ENCODE data around the gene PKHD1. TPM values are rescaled to one million over a fixed set of nuclear protein-coding genes. Genes with fewer than 3 reads are reported as not detected.

Gene PKHD1
- total RNA-seq, 1 donor from 2014 or later, result not detected

DNA sequence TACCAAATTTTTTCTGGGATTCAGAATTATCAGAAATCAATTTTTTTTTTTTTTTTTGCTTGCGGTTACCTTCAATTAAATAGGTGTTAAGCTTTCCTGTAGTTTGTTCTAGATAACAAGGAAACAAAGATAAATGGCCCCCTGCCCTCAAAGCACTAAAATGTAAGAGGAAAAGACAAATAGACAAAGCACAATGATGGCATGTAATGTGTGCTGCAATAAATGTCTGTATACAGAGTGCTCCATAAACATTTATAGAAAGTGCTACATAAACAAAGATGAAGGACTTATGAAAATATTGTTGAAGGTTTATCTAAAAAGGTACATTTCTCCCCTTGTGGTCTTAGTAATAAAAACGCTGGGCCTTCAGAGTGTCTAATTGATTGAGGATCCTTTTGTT, 384.6 kb downstream of the PKHD1 start:
- Mint-ChIP-seq H3K9me3 (no peaks in the 10 kb centered on the region), H3K27ac (no peak overlapping the region), H3K27me3 (ENCODE audit: low read depth) (no peaks in the 10 kb centered on the region), H3K36me3 (ENCODE audit: low read depth) (no peaks in the 10 kb centered on the region), H3K4me3 (ENCODE audit: low read depth) (no peak overlapping the region), H3K4me1 (ENCODE audit: low read depth) (no peaks in the 10 kb centered on the region)
- intact Hi-C loops (cut with micrococcal nuclease), result no loop called here
- no peak for DNase-seq (ENCODE audit: low spot score)

- no peaks in the 10 kb centered on the region for H3K9me3 Mint-ChIP-seq
- no peaks in the 10 kb centered on the region for H3K36me3 Mint-ChIP-seq (ENCODE audit: low read depth)
- H3K4me3 Mint-ChIP-seq (ENCODE audit: low read depth), result no peak overlapping the region
Measured at GRCh38 chr6:51684603-51685002, 402.8 kb downstream of the PKHD1 start.

GRCh38 chr6:51684038-51684437, 403.4 kb downstream of the PKHD1 start:
- Mint-ChIP-seq H3K36me3 (ENCODE audit: low read depth) (no peaks in the 10 kb centered on the region), H3K27ac (no peak overlapping the region), H3K9me3 (no peaks in the 10 kb centered on the region), H3K4me1 (ENCODE audit: low read depth) (no peaks in the 10 kb centered on the region), H3K27me3 (ENCODE audit: low read depth) (no peaks in the 10 kb centered on the region), H3K4me3 (ENCODE audit: low read depth) (no peak overlapping the region)
- intact Hi-C loops (cut with micrococcal nuclease), result no loop called here
- DNase-seq (ENCODE audit: low spot score), result no peak

More at GRCh38 chr6:51684603-51685002, 402.8 kb downstream of the PKHD1 start:
- Mint-ChIP-seq H3K27me3 (ENCODE audit: low read depth) (no peaks in the 10 kb centered on the region), H3K4me1 (ENCODE audit: low read depth) (no peaks in the 10 kb centered on the region), H3K27ac (no peak overlapping the region)
- intact Hi-C loops (cut with micrococcal nuclease), result no loop called here
- no peak for DNase-seq (ENCODE audit: low spot score)

- Mint-ChIP-seq H3K27me3 (ENCODE audit: low read depth) (no peaks in the 10 kb centered on the region), H3K36me3 (ENCODE audit: low read depth) (no peaks in the 10 kb centered on the region), H3K4me3 (ENCODE audit: low read depth) (no peak overlapping the region), H3K27ac (no peak overlapping the region), H3K9me3 (no peaks in the 10 kb centered on the region), H3K4me1 (ENCODE audit: low read depth) (no peaks in the 10 kb centered on the region)
- intact Hi-C loops (cut with micrococcal nuclease), result no loop called here
- DNase-seq (ENCODE audit: low spot score), result no peak
Measured at GRCh38 chr6:51678905-51679620, 408.4 kb downstream of the PKHD1 start.

DNA sequence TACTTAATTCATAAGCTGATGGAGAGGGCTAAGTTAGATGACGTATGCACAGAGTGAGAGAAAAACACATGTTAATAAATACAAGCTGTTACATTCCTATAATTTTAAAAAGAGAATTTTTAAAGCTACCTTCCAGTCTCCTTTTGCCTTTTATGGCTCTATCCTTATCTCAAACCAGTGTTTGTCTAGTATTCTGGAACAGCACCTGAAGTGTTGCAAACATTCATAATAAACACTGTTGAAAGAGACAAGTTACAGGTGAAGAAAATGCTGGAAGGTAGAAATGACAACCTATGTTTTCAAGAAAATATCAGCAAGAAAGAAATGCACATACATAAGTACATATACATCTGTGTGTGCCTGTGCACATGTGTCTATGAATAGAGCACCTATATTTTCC, 409.1 kb downstream of the PKHD1 start:
- H3K4me3 Mint-ChIP-seq (ENCODE audit: low read depth), result no peak overlapping the region
- DNase-seq (ENCODE audit: low spot score), result no peak
- H3K36me3 Mint-ChIP-seq (ENCODE audit: low read depth), result no peaks in the 10 kb centered on the region
- no peaks in the 10 kb centered on the region for H3K27me3 Mint-ChIP-seq (ENCODE audit: low read depth)
- H3K27ac Mint-ChIP-seq, result no peak overlapping the region
- H3K4me1 Mint-ChIP-seq (ENCODE audit: low read depth), result no peaks in the 10 kb centered on the region
- intact Hi-C loops (cut with micrococcal nuclease), result no loop called here
- no peaks in the 10 kb centered on the region for H3K9me3 Mint-ChIP-seq

DNA sequence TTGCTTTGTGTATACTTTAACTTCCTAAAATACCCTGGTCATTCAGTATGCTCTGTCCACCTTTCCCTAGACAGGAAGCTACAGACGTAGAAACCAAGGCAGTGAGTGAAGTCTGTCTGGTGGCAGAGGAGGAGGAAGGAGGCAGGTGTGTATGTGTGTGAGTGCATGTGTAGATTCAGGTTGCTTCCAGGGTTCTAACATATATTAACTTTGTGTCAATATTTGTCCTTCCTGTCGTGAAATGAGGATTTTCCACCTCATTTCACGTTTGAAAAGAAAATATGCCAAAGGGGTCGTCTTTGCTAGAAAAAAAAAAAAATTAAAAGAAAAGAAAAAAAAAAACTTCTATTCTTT, 411.5 kb downstream of the PKHD1 start:
- intact Hi-C loops (cut with micrococcal nuclease), result no loop called here
- Mint-ChIP-seq H3K9me3 (peaks cover 11% of the 10 kb centered on the region), H3K27me3 (ENCODE audit: low read depth) (no peaks in the 10 kb centered on the region), H3K27ac (no peak overlapping the region), H3K36me3 (ENCODE audit: low read depth) (no peaks in the 10 kb centered on the region), H3K4me3 (ENCODE audit: low read depth) (no peak overlapping the region), H3K4me1 (ENCODE audit: low read depth) (no peaks in the 10 kb centered on the region)
- DNase-seq (ENCODE audit: low spot score), result no peak

DNA sequence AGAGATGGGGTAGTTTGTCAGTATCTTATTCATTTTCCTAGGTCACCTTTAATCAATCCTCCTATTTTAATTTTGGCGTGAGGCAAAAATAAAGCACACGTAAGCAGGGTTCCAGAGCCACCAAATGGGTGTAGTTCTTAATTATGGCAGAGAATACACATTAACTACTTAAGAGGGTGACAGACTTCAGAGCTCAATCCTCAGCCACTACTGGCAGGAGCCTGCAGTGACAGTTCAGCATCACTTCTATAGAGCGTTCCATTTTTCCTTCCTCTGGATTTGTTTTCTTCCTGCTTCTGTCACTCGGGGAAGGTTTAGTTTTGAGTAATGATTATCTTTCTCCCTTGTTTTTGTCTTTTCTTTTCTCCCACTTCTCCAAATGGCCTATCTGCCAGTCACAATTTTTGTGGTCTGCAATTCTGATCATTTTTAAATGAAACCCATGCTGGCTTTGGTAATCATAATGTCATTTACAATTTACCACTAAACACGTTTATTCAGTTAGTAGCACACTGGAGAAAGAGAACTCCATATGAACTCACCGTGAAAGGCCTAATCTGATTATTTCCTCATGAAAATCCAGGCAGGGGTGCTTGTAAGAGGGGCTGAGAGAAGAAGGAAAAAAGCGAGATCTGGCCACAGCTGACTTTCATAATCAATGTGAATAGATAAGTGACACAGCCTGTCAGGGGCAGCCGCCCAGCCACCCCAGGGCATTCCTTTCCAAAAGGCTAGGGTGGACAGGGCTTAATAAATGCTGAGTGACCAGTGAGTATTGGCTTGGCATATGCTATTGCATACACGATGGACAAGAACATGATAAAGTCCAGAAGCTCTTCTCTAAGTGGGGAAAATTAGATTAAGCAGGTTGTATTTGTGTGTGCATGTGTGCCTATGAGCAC, 412.1 kb downstream of the PKHD1 start:
- no peaks in the 10 kb centered on the region for H3K27me3 Mint-ChIP-seq (ENCODE audit: low read depth)
- H3K4me3 Mint-ChIP-seq (ENCODE audit: low read depth), result no peak overlapping the region
- no peaks in the 10 kb centered on the region for H3K4me1 Mint-ChIP-seq (ENCODE audit: low read depth)
- no peak for DNase-seq (ENCODE audit: low spot score)
- intact Hi-C loops (cut with micrococcal nuclease), result no loop called here
- no peaks in the 10 kb centered on the region for H3K36me3 Mint-ChIP-seq (ENCODE audit: low read depth)
- peaks cover 11% of the 10 kb centered on the region for H3K9me3 Mint-ChIP-seq
- no peak overlapping the region for H3K27ac Mint-ChIP-seq

DNA sequence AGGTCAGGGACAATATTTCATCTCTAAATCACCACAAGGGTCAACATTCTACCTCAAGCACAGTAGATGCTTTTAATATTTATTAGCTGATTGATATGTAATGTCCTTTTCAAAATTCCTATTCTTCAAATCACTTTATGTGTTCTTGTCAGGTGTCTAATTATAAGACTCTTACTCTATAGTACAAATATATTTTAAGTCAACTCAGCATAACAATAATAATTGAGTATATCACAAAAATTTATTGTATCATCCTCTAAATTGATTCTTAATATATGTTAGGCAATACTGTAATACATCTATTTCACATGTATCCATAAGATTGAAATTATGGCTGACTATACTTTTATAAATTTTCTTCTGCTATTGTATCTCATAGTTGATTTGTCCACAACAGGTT, 423.9 kb downstream of the PKHD1 start:
- Mint-ChIP-seq H3K27ac (no peak overlapping the region), H3K4me3 (ENCODE audit: low read depth) (no peak overlapping the region), H3K4me1 (ENCODE audit: low read depth) (no peaks in the 10 kb centered on the region), H3K36me3 (ENCODE audit: low read depth) (no peaks in the 10 kb centered on the region), H3K9me3 (no peaks in the 10 kb centered on the region), H3K27me3 (ENCODE audit: low read depth) (no peaks in the 10 kb centered on the region)
- DNase-seq (ENCODE audit: low spot score), result no peak
- intact Hi-C loops (cut with micrococcal nuclease), result no loop called here

DNA sequence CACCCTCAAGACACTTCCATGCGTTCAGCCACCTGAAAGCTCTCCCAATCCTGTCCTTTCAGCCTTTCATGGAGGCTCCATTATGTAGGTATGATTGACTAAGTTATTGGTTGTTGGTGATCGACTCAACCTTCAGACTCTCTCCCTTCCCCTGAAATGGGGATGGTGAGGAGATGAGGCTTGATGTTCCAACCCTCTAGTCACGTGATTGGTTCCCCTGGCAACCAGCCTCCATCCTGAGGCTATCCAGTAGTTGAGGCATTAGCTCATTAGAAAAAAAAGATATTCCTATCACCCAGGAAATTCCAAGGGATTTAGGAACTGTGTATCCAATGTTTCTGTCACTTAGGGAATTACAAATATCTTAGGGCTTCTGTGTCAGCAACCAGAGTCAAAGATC, 426.6 kb downstream of the PKHD1 start:
- Mint-ChIP-seq H3K9me3 (no peaks in the 10 kb centered on the region), H3K4me3 (ENCODE audit: low read depth) (no peak overlapping the region), H3K36me3 (ENCODE audit: low read depth) (no peaks in the 10 kb centered on the region), H3K4me1 (ENCODE audit: low read depth) (no peaks in the 10 kb centered on the region), H3K27ac (no peak overlapping the region), H3K27me3 (ENCODE audit: low read depth) (no peaks in the 10 kb centered on the region)
- intact Hi-C loops (cut with micrococcal nuclease), result no loop called here
- DNase-seq (ENCODE audit: low spot score), result no peak

GRCh38 chr6:51657491-51657890, 429.9 kb downstream of the PKHD1 start:
- DNase-seq (ENCODE audit: low spot score), result no peak
- H3K4me1 Mint-ChIP-seq (ENCODE audit: low read depth), result no peaks in the 10 kb centered on the region
- H3K9me3 Mint-ChIP-seq, result no peaks in the 10 kb centered on the region
- intact Hi-C loops (cut with micrococcal nuclease), result no loop called here
- no peaks in the 10 kb centered on the region for H3K36me3 Mint-ChIP-seq (ENCODE audit: low read depth)
- no peak overlapping the region for H3K4me3 Mint-ChIP-seq (ENCODE audit: low read depth)
- H3K27ac Mint-ChIP-seq, result no peak overlapping the region
- no peaks in the 10 kb centered on the region for H3K27me3 Mint-ChIP-seq (ENCODE audit: low read depth)

DNA sequence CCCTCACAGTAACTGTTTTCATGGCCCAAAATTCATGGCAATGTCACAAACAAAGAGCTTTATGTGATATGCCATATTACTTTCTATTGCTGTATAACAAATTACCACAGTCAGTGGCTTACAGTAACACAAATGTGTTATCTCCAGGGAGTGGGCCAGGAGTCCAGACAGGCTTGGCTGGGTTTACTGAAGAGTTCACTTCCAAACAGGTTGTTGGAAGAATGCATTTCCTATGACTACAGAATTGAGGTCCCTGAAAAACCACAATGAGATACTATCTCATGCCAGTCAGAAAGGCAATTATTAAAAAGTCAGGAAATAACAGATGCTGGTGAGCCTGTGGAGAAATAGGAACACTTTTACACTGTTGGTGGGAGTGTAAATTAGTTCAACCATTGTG, 431.9 kb downstream of the PKHD1 start:
- H3K27me3 Mint-ChIP-seq (ENCODE audit: low read depth), result no peaks in the 10 kb centered on the region
- no peaks in the 10 kb centered on the region for H3K9me3 Mint-ChIP-seq
- intact Hi-C loops (cut with micrococcal nuclease), result no loop called here
- H3K4me3 Mint-ChIP-seq (ENCODE audit: low read depth), result no peak overlapping the region
- DNase-seq (ENCODE audit: low spot score), result no peak
- no peaks in the 10 kb centered on the region for H3K4me1 Mint-ChIP-seq (ENCODE audit: low read depth)
- H3K36me3 Mint-ChIP-seq (ENCODE audit: low read depth), result no peaks in the 10 kb centered on the region
- no peak overlapping the region for H3K27ac Mint-ChIP-seq

- Mint-ChIP-seq H3K4me1 (ENCODE audit: low read depth) (no peaks in the 10 kb centered on the region), H3K9me3 (no peaks in the 10 kb centered on the region), H3K4me3 (ENCODE audit: low read depth) (no peak overlapping the region), H3K27me3 (ENCODE audit: low read depth) (no peaks in the 10 kb centered on the region), H3K36me3 (ENCODE audit: low read depth) (no peaks in the 10 kb centered on the region), H3K27ac (no peak overlapping the region)
- DNase-seq (ENCODE audit: low spot score), result no peak
- intact Hi-C loops (cut with micrococcal nuclease), result no loop called here
Measured at GRCh38 chr6:51654647-51655046, 432.8 kb downstream of the PKHD1 start.

DNA sequence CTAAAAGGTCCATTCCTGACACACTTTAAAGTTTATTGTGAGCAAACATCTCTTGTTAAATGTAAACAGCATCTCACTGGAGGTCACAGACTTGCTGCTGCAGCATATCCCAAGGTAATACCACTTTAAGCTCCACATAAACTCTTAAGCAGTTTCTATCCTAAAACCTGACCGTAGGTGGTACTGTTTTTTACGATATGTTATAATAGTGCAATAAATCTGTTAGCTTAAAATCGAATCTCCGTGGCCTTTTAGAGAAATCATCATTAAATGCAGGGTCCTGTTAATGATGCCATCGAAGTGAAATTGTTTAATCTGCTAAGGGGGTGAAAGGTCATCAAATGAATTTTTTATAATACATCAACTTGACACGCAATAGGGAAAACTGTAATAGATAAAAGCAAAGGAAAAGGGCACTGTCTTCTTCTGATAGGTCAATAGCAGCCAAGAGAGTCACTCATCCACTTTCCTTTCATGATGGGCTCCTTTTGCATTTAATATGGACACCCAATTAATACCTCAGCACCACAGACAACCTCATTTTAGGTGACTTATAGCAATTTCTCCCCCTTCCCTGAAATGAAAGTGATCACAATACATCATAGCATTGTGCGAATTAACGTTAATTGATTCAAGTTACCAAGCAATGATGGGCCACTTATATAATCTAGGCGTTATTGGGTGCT, 436.1 kb downstream of the PKHD1 start:
- H3K4me1 Mint-ChIP-seq (ENCODE audit: low read depth), result no peaks in the 10 kb centered on the region
- intact Hi-C loops (cut with micrococcal nuclease), result no loop called here
- no peak overlapping the region for H3K4me3 Mint-ChIP-seq (ENCODE audit: low read depth)
- H3K36me3 Mint-ChIP-seq (ENCODE audit: low read depth), result no peaks in the 10 kb centered on the region
- DNase-seq (ENCODE audit: low spot score), result no peak
- H3K9me3 Mint-ChIP-seq, result no peaks in the 10 kb centered on the region
- no peaks in the 10 kb centered on the region for H3K27me3 Mint-ChIP-seq (ENCODE audit: low read depth)
- H3K27ac Mint-ChIP-seq, result no peak overlapping the region
